Liver (tissue), 3 donors: Measurements from ENCODE around the gene EHMT1.

Experiments used
- EGR1 ChIP-seq, 2 donors: IDR thresholded peaks; 2 replicates each; pipeline ENCODE4 v1.6.1; 2016 to 2018; ENCODE audit warnings: antibody characterized with exemption in 2 of 2, low read depth in 2 of 2
- GABPA ChIP-seq, 2 donors: IDR thresholded peaks in 1 of 2; conservative IDR thresholded peaks in 1 of 2; 2 replicates each; pipeline ENCODE4 v1.6.1; 2016; ENCODE audit warnings: antibody characterized with exemption in 2 of 2, mild to moderate bottlenecking in 1 of 2, moderate library complexity in 1 of 2
- SP1 ChIP-seq: IDR thresholded peaks from 2 replicates; pipeline ENCODE4 v1.6.1; 2018; ENCODE audit warnings: antibody characterized with exemption, mild to moderate bottlenecking
- TF ChIP-seq, protein P1 (sequence below): fragments of 150-350 bp; IDR thresholded peaks from 2 replicates; pipeline ENCODE4 v1.5.1; 2017; ENCODE audit warnings: improper control_type of control experiment, low read depth, low read length; ENCODE audit not compliant: missing input control
- TF ChIP-seq, protein P2 (sequence below): IDR thresholded peaks from 2 replicates; pipeline ENCODE4 v1.6.1; 2016; ENCODE audit warnings: antibody characterized with exemption, mild to moderate bottlenecking
- donor health status: healthy.
- donor health status: healthy.

DNA sequence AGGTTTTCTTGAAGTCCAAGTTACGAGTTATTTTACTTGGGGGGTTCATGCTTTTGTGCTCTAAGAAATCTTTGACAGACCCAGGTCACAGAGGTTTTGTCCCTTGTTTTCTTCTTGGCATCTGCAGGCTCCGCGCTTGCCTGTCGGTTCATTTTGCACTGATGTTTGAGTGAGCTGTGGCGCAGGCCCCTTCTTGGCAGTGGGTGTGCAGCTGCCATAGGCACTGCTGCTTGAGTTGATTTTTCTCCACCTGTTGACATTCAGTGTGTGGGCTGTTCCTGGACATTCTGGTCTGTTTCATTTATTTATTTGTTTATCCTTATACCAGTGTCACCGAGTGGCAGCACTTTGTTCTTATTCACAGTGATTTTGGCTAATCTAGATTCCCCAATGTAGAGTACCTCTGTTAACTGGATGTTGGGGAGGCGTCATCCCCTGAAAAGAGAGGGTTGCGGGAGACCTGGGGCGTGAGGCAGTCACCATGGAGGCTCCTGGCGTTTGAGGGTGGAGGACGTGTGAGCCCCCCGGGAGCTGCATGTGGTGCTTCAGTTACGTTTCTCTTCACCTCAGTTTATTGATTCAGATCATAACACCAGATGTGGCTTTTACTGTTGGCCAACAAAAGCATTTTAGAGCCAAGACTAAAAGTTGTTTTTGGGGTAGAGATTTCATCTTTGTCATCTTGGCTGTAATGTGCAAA, 137.4 kb downstream of the EHMT1 start:
- TF ChIP-seq, protein P1, sequence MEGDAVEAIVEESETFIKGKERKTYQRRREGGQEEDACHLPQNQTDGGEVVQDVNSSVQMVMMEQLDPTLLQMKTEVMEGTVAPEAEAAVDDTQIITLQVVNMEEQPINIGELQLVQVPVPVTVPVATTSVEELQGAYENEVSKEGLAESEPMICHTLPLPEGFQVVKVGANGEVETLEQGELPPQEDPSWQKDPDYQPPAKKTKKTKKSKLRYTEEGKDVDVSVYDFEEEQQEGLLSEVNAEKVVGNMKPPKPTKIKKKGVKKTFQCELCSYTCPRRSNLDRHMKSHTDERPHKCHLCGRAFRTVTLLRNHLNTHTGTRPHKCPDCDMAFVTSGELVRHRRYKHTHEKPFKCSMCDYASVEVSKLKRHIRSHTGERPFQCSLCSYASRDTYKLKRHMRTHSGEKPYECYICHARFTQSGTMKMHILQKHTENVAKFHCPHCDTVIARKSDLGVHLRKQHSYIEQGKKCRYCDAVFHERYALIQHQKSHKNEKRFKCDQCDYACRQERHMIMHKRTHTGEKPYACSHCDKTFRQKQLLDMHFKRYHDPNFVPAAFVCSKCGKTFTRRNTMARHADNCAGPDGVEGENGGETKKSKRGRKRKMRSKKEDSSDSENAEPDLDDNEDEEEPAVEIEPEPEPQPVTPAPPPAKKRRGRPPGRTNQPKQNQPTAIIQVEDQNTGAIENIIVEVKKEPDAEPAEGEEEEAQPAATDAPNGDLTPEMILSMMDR: no peak
- no peak for TF ChIP-seq EGR1 (IDR thresholded peaks at IDR 0.05; ENCODE audit: low read depth in 2 of 2)
- TF ChIP-seq, protein P2, sequence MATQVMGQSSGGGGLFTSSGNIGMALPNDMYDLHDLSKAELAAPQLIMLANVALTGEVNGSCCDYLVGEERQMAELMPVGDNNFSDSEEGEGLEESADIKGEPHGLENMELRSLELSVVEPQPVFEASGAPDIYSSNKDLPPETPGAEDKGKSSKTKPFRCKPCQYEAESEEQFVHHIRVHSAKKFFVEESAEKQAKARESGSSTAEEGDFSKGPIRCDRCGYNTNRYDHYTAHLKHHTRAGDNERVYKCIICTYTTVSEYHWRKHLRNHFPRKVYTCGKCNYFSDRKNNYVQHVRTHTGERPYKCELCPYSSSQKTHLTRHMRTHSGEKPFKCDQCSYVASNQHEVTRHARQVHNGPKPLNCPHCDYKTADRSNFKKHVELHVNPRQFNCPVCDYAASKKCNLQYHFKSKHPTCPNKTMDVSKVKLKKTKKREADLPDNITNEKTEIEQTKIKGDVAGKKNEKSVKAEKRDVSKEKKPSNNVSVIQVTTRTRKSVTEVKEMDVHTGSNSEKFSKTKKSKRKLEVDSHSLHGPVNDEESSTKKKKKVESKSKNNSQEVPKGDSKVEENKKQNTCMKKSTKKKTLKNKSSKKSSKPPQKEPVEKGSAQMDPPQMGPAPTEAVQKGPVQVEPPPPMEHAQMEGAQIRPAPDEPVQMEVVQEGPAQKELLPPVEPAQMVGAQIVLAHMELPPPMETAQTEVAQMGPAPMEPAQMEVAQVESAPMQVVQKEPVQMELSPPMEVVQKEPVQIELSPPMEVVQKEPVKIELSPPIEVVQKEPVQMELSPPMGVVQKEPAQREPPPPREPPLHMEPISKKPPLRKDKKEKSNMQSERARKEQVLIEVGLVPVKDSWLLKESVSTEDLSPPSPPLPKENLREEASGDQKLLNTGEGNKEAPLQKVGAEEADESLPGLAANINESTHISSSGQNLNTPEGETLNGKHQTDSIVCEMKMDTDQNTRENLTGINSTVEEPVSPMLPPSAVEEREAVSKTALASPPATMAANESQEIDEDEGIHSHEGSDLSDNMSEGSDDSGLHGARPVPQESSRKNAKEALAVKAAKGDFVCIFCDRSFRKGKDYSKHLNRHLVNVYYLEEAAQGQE: no peak
- TF ChIP-seq GABPA (IDR thresholded peaks at IDR 0.05 in 1 of 2, conservative IDR thresholded peaks at IDR 0.05 in 1 of 2): no peak
- TF ChIP-seq SP1: no peak
